ENCODE measurements around the gene CNOT3.
"Not testable (repeated sequence)": the region's sequence is repeated elsewhere in the genome, so short reads cannot be mapped to it uniquely, and the experiment has no call there.

CNOT3 gene

DNA sequence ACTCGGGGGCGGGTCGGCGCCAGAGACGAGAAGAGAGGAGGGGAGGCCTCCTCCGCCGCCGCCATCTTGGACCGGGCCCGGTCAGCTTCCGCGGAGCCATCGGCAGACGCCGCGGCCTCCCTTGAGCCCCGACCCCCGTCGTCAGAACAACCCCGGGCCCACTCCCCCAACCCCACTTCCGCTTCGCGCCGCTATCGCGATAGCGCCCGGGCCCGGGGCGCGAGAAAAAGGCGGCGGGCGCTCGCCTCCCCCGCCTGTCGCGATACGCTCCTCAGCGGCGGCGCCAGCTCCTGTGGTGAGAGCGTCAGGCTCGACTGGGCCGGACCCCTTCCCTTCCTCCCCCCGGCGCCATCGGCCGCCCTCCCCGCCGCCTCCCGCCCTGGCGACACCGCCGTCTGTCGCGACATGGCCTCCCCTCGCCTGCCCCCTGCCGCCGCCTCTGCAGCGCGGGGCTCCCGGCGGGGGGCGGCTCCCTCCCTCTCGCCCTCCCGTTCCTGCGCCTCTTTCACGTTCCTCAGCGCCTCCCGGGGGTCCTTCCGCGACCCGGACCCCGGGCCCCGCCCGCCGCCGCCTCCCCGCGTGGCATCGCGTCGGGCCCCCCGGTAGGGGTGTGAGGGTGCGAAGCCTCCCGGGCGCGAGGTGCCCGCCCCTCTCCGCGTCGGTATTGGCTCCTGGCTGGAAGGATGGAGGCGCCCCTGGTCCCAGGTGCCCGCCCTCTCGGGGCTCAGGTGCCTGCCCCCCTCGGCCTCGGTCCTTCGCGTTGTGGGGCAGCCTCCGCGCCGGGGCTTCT, at the start of gene CNOT3:
Gene CNOT3 (plus strand): TSS at position 64 of the 790 bp plus-strand sequence. CDS start 5,217 bp downstream, outside the sequence.
- no peak for DNase-seq (ENCODE audit: low read depth in 2 of 2)

GRCh38 chr19:54094426-54095000, 43.0 kb upstream of the CNOT3 start:
- no peak for DNase-seq (ENCODE audit: low read depth in 2 of 2)

GRCh38 chr19:54095136-54095858, 42.3 kb upstream of the CNOT3 start:
- DNase-seq (ENCODE audit: low read depth in 2 of 2) = no peak

- peak in 1 of 2 donors; percentile 39 for DNase-seq (ENCODE audit: low read depth in 2 of 2)
These were observed 41.5 kb upstream of the CNOT3 start for GRCh38 chr19:54095859-54096616.

DNA sequence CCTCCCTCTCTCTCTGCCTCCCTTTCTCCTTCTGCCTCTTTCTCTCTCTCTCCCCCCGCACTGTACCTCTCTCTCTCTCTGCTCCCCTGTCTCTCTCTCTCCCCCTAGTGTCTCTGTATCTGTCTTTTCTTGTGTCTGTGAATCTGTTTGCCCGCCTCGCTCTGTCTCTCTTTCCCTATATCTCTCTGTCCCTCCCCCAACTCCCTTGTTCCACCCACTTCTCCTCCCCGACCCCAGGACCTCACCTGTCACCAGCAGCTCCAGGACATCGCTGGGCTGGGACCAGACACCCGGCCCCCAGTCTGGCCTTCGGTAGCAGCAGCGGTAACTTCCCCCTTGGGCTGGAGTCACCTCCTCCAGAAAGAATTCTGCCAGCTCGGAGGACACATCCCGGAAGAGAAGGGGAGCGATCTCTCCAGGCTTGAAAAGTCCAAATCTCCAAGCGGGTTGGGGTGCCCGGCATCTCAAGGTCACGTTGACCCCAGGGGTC, 40.9 kb upstream of the CNOT3 start:
- no peak for DNase-seq (ENCODE audit: low read depth in 2 of 2)

DNA sequence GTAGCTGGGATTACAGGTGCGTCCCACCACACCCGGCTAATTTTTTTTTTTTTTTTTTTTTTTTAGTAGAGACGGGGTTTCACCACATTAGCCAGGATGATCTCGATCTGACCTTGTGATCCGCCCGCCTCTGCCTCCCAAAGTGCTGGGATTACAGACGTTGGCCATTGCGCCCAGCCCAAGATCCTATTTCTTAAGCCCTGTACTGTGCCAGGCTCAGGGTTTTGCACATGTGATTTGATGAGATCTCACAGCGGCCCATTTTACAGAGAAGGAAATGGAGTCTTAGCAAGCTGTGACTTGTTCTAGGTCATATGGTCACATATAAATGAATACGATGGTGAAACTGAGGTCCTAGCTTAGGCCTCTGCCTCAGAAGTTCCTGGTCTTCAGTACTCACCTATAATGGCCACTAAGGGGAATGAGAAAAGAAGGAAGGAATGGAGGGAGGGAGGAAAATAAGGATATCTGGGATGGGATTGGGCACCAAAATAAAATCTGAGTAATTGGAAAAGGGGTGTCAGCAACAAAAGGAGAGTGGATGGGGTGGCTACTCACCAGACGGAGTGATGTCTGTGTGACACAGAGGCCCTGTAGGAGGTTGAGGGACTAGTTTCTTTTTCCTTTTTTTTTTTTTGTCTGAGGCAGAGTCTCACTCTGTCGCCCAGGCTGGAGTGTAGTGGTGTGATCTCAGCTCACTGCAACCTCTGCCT, 38.2 kb upstream of the CNOT3 start:
- no peak for DNase-seq (ENCODE audit: low read depth in 2 of 2)

GRCh38 chr19:54099903-54100255, 37.7 kb upstream of the CNOT3 start:
- DNase-seq (ENCODE audit: low read depth in 2 of 2) = not testable (repeated sequence)

DNA sequence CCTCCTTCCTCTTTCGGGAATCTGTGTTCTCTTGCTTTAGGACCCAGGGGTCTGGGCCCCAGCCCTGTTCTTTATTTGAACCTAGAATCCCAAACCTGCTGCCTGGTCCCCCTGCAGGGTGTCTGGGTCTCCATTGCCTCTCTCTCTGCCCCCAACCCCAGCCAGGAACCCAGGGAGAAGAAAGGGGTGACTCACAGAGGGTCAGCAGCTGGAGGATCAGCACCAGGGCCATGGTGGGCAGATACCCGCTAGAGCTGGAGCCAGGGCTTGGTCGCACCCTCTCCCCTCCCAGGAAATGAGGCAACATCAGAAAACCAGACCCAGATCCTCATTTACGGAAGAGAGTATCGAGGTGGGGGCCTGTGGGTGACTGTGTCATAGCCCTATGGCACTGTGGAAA, 37.0 kb upstream of the CNOT3 start, which contains the start of gene OSCAR:
Gene OSCAR (minus strand): TSS at position 243 of the 400 bp plus-strand sequence. CDS start 11 bp downstream, at position 232.
- DNase-seq (ENCODE audit: low read depth in 2 of 2) = no peak

- peak; percentile 93 to 95 for DNase-seq (ENCODE audit: low read depth in 2 of 2)
These were observed 35.0 kb upstream of the CNOT3 start, which contains the start of gene NDUFA3 for GRCh38 chr19:54102421-54103169. TSS of gene NDUFA3 (plus strand) at chr19:54102855. CDS start at chr19:54102879, 24 bp downstream.

GRCh38 chr19:54104998-54105715, 32.4 kb upstream of the CNOT3 start:
- DNase-seq (ENCODE audit: low read depth in 2 of 2) = no peak

DNA sequence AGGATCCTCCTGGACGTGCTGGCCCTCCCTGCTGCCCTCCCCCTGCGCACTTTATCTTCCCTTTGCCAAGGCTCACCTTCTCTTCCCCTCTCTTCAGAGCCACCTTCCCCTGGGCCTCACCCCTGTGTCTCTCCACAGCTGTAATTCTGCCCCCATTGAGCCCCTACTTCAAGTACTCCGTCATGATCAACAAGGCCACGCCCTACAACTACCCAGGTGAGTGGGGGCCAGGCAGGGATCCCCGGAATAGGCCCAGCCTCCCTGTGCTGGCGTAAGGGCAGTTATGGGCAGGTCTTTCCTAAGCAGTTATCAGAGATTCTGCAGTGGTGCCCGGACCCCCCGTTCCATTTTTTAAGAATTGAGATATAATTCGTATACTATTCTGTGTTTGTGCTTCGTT, 31.8 kb upstream of the CNOT3 start:
- DNase-seq (ENCODE audit: low read depth in 2 of 2) = no peak

DNA sequence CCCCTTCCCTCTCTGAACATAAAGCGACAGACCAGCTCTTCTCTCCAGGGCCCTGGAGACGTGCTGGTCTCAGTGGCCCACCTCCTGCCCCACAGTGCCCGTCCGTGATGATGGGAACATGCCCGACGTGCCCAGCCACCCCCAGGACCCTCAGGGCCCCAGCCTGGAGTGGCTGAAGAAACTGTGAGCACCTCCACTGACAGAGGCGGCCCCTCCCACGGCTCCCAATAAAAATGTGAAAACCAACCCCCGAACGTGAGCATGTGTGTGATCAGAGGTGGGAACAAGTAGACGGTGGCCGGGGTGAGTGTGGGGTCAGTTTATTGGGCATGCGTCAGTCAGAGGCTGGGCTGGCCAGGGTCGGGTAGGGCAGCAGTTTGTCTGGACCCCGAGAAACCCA, 30.8 kb upstream of the CNOT3 start:
- DNase-seq (ENCODE audit: low read depth in 2 of 2) = no peak

GRCh38 chr19:54107876-54108490, 29.6 kb upstream of the CNOT3 start:
- no peak for DNase-seq (ENCODE audit: low read depth in 2 of 2)

- no peak for DNase-seq (ENCODE audit: low read depth in 2 of 2)
These were observed 29.1 kb upstream of the CNOT3 start for GRCh38 chr19:54108496-54108895.

DNA sequence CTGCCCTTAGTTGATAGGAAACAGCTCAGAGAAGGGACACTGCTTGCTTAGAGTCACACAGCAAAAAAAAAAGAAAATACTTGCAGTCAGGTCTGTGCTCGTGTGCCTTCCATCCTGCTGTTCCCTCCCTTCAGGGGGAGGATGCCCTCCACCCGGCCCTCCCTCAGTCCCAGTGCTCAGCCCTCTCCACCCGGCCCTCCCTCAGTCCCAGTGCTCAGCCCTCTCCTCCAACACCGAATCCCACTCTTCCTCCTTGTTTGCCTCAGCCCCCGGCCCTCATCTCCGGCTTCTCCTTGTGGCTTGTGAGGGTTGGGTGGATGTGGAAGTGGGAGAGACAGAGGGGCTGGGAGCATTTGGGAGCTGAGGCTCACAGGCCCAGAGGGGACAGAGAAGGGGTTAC, 27.9 kb upstream of the CNOT3 start:
- no peak for DNase-seq (ENCODE audit: low read depth in 2 of 2)

- peak; percentile 28 to 43 for DNase-seq (ENCODE audit: low read depth in 2 of 2)
These were observed 23.0 kb upstream of the CNOT3 start for GRCh38 chr19:54114340-54115108.

- peak; percentile 87 to 95 for DNase-seq (ENCODE audit: low read depth in 2 of 2)
These were observed 22.2 kb upstream of the CNOT3 start, which contains the start of the genes PRPF31 and TFPT for GRCh38 chr19:54115109-54116063. TSS of gene PRPF31 (plus strand) at chr19:54115754. CDS start at chr19:54118279, 2,525 bp downstream. TSS of gene TFPT (minus strand) at chr19:54115657. CDS start at chr19:54115269, 388 bp downstream.
